GM23338 (cell line): Measurements from ENCODE around the gene RSPH6A.

Experiments used
- CREB1 ChIP-seq: fragments of 250-450 bp; sonication (Bioruptor Pico); IDR thresholded peaks from 2 replicates; pipeline ENCODE4 v1.5.0; 2020; ENCODE audit warnings: low read depth, mild to moderate bottlenecking, moderate library complexity
- CTCF ChIP-seq, 2 experiments: fragments of 200-600 bp in 1 of 2; sonication (generic) in 1 of 2; conservative IDR thresholded peaks; 2 replicates each; pipeline versions ENCODE4 v1.5.1 to v1.6.1; 2016 to 2017; ENCODE audit warnings: antibody characterized with exemption in 2 of 2, low read depth in 2 of 2, mild to moderate bottlenecking in 2 of 2, moderate library complexity in 1 of 2
- ETS1 ChIP-seq: IDR thresholded peaks from 2 replicates; pipeline ENCODE4 v1.6.1; 2016; ENCODE audit warnings: antibody characterized with exemption
- EZH2 ChIP-seq: fragments of 200-600 bp; sonication (generic); IDR thresholded peaks from one replicate; pipeline ENCODE4 v1.8.0; 2017; ENCODE audit warnings: antibody characterized with exemption, mild to moderate bottlenecking, low read depth; ENCODE audit not compliant: unreplicated experiment
- EZH2phosphoT487 ChIP-seq: fragments of 200-600 bp; sonication (generic); IDR thresholded peaks from one replicate; pipeline ENCODE4 v1.8.1; 2018; ENCODE audit warnings: antibody characterized with exemption; ENCODE audit not compliant: unreplicated experiment
- POLR2AphosphoS5 ChIP-seq: IDR thresholded peaks from 2 replicates; pipeline ENCODE4 v1.6.1; 2016; ENCODE audit warnings: antibody characterized with exemption, low read depth
- REST ChIP-seq: IDR thresholded peaks from one replicate; pipeline ENCODE4 v1.6.1; 2018; ENCODE audit warnings: antibody characterized with exemption; ENCODE audit not compliant: unreplicated experiment
- ZNF114 ChIP-seq: fragments of 250-450 bp; sonication (Bioruptor Pico); IDR thresholded peaks from 2 replicates; pipeline ENCODE4 v1.5.0; 2020; ENCODE audit warnings: mild to moderate bottlenecking, moderate library complexity
- ZNF331 ChIP-seq: fragments of 250-450 bp; sonication (Bioruptor Pico); IDR thresholded peaks from 2 replicates; pipeline ENCODE4 v1.5.0; 2020; ENCODE audit warnings: low read depth, mild to moderate bottlenecking, moderate library complexity
- ZNF462 ChIP-seq: fragments of 250-450 bp; sonication (Bioruptor Pico); IDR thresholded peaks from 2 replicates; pipeline ENCODE4 v1.5.0; 2020; ENCODE audit warnings: mild to moderate bottlenecking, moderate library complexity

- TF ChIP-seq POLR2AphosphoS5 = no peak
- no peak for TF ChIP-seq CTCF (conservative IDR thresholded peaks at IDR 0.05; ENCODE audit: low read depth in 2 of 2)
- no peak for TF ChIP-seq EZH2
- TF ChIP-seq ZNF331 = no peak
- TF ChIP-seq REST = no peak
- TF ChIP-seq EZH2phosphoT487 = no peak
- TF ChIP-seq ETS1 = no peak
- no peak for TF ChIP-seq ZNF114 (CRISPR knock-in tag)
- TF ChIP-seq ZNF462 (CRISPR knock-in tag) = no peak
- TF ChIP-seq CREB1 (CRISPR knock-in tag) = no peak
These were observed 49.5 kb upstream of the RSPH6A start for GRCh38 chr19:45864629-45865082.
